Osteoblast (primary cell): Measurements from ENCODE around the gene MORC4. TPM values are rescaled to one million over a fixed set of nuclear protein-coding genes. Genes with fewer than 3 reads are reported as not detected.

Experiments
- DNase-seq: peaks from one replicate; pipeline ENCODE4 v3.0.0; 2011; ENCODE audit warnings: low spot score, mixed read lengths; ENCODE audit not compliant: insufficient read length; ENCODE audit errors: missing footprints
- H2AFZ ChIP-seq: 2 replicates; pipeline ENCODE4 v1.6.0; 2011; ENCODE audit warnings: mild to moderate bottlenecking, low read length
- H3K27ac ChIP-seq: 2 replicates; pipeline ENCODE4 v1.5.1; 2011; ENCODE audit warnings: mild to moderate bottlenecking, low read depth, low read length, moderate library complexity
- H3K27me3 ChIP-seq: 2 replicates; pipeline ENCODE4 v1.6.0; 2012; ENCODE audit warnings: mild to moderate bottlenecking, control low read depth, inconsistent platforms, low read length, moderate library complexity; ENCODE audit not compliant: insufficient read depth
- H3K36me3 ChIP-seq: 2 replicates; pipeline ENCODE4 v1.5.1; 2011; ENCODE audit warnings: mild to moderate bottlenecking, low read length, control low read depth, moderate library complexity; ENCODE audit not compliant: insufficient read depth
- H3K4me1 ChIP-seq: 2 replicates; pipeline ENCODE4 v1.5.1; 2011; ENCODE audit warnings: mild to moderate bottlenecking, low read length, control low read depth, moderate library complexity; ENCODE audit not compliant: insufficient read depth
- H3K4me2 ChIP-seq: 2 replicates; pipeline ENCODE4 v1.6.0; 2011; ENCODE audit warnings: mild to moderate bottlenecking, low read length; ENCODE audit not compliant: insufficient read depth
- H3K4me3 ChIP-seq: fragments of 200-600 bp; sonication (generic); 3 replicates; pipeline ENCODE4 v1.5.1; 2012; ENCODE audit warnings: mild to moderate bottlenecking, low read length, inconsistent platforms; ENCODE audit not compliant: insufficient read depth
- H3K79me2 ChIP-seq: 2 replicates; pipeline ENCODE4 v1.6.0; 2012; ENCODE audit warnings: mild to moderate bottlenecking, low read length, control low read depth, inconsistent platforms; ENCODE audit not compliant: insufficient read depth
- H3K9me3 ChIP-seq: 2 replicates; pipeline ENCODE4 v1.5.1; 2011; ENCODE audit warnings: low read depth, low read length, control low read depth
- H4K20me1 ChIP-seq: 2 replicates; pipeline ENCODE4 v1.6.0; 2012; ENCODE audit warnings: mild to moderate bottlenecking, low read length, control low read depth; ENCODE audit not compliant: insufficient read depth
- CTCF ChIP-seq: IDR thresholded peaks from 2 replicates; pipeline ENCODE4 v1.5.1; 2011; ENCODE audit warnings: mild to moderate bottlenecking, low read depth, low read length, moderate library complexity; ENCODE audit errors: extremely low read depth
- total RNA-seq: library from RNA; depleted of rRNA; stranded (reverse); fragments of >200 nt; gene quantifications from 2 replicates; pipeline ENCODE4 v1.2.3, GENCODE V29; 2012

MORC4 gene
- total RNA-seq, 1 donor = 39.8 TPM

GRCh38 chrX:107014936-107015335, 14.9 kb upstream of the MORC4 start:
- Histone ChIP-seq H3K9me3 (no peaks in the 10 kb centered on the region), H3K27ac (no peak overlapping the region), H3K4me1 (no peaks in the 10 kb centered on the region), H3K4me3 (no peak overlapping the region), H3K36me3 (no peaks in the 10 kb centered on the region), H3K27me3 (peaks cover 17% of the 10 kb centered on the region), H3K4me2 (no peak overlapping the region), H3K79me2 (no peaks in the 10 kb centered on the region), H2AFZ (no peak overlapping the region), H4K20me1 (no peaks in the 10 kb centered on the region)
- TF ChIP-seq CTCF = no peak
- no peak for DNase-seq

- no peak for TF ChIP-seq CTCF
- H3K27me3 ChIP-seq = peaks cover 10% of the 10 kb centered on the region
- H2AFZ ChIP-seq = no peak overlapping the region
- no peaks in the 10 kb centered on the region for H3K36me3 ChIP-seq
- H3K4me1 ChIP-seq = no peaks in the 10 kb centered on the region
- H3K79me2 ChIP-seq = no peaks in the 10 kb centered on the region
- no peak for DNase-seq
- no peaks in the 10 kb centered on the region for H3K9me3 ChIP-seq
- no peak overlapping the region for H3K4me2 ChIP-seq
- H3K27ac ChIP-seq = no peak overlapping the region
- no peaks in the 10 kb centered on the region for H4K20me1 ChIP-seq
- H3K4me3 ChIP-seq = no peak overlapping the region
These were observed 8.0 kb upstream of the MORC4 start for GRCh38 chrX:107008034-107008433.

GRCh38 chrX:106999002-106999975, 723 bp downstream of the MORC4 start:
- Histone ChIP-seq H3K27ac (peak overlapping the region; percentile 37), H3K4me3 (peak overlapping the region; percentile 72), H3K36me3 (no peaks in the 10 kb centered on the region), H3K27me3 (peaks cover 5% of the 10 kb centered on the region), H2AFZ (peak overlapping the region; percentile 52), H3K9me3 (no peaks in the 10 kb centered on the region), H3K4me2 (peak overlapping the region; percentile 82), H3K79me2 (peaks cover 33% of the 10 kb centered on the region), H3K4me1 (peaks cover 7% of the 10 kb centered on the region), H4K20me1 (peaks cover 9% of the 10 kb centered on the region)
- DNase-seq = peak; percentile 76
- peak; percentile 48 for TF ChIP-seq CTCF

- no peak overlapping the region for H3K4me3 ChIP-seq
- H4K20me1 ChIP-seq = peaks cover 18% of the 10 kb centered on the region
- peaks cover 36% of the 10 kb centered on the region for H3K79me2 ChIP-seq
- no peaks in the 10 kb centered on the region for H3K27me3 ChIP-seq
- no peaks in the 10 kb centered on the region for H3K36me3 ChIP-seq
- peaks cover 7% of the 10 kb centered on the region for H3K4me1 ChIP-seq
- no peaks in the 10 kb centered on the region for H3K9me3 ChIP-seq
- no peak overlapping the region for H3K4me2 ChIP-seq
- TF ChIP-seq CTCF = no peak
- no peak for DNase-seq
- H3K27ac ChIP-seq = no peak overlapping the region
- H2AFZ ChIP-seq = no peak overlapping the region
These were observed 2.4 kb downstream of the MORC4 start for GRCh38 chrX:106997611-106998010.
